HEK293 (cell line): ENCODE results near the gene LRP6.

ENCODE experiments used
- EGR2 ChIP-seq: fragments of 450-650 bp; formaldehyde crosslinking; IDR thresholded peaks from 2 replicates; pipeline ENCODE4 v1.5.1; 2016; ENCODE audit warnings: low read depth, missing biosample characterization, missing genetic modification characterization
- MEIS1 ChIP-seq: sonication (generic); formaldehyde crosslinking; IDR thresholded peaks from 2 replicates; pipeline ENCODE4 v1.8.1; 2022; ENCODE audit warnings: missing genetic modification reagents, mild to moderate bottlenecking, borderline replicate concordance
- PRDM4 ChIP-seq: fragments of 450-650 bp; formaldehyde crosslinking; IDR thresholded peaks from 2 replicates; pipeline ENCODE4 v1.5.1; 2017; ENCODE audit warnings: missing biosample characterization, missing genetic modification characterization
- ZBTB11 ChIP-seq: fragments of 450-650 bp; formaldehyde crosslinking; conservative IDR thresholded peaks from 2 replicates; pipeline ENCODE4 v1.5.1; 2016; ENCODE audit warnings: low read depth, missing biosample characterization, missing genetic modification characterization
- ZFP37 ChIP-seq: fragments of 450-650 bp; formaldehyde crosslinking; IDR thresholded peaks from 2 replicates; pipeline ENCODE4 v1.5.1; 2016; ENCODE audit warnings: missing biosample characterization, missing genetic modification characterization
- ZNF221 ChIP-seq: fragments of 450-650 bp; formaldehyde crosslinking; IDR thresholded peaks from 2 replicates; pipeline ENCODE4 v1.5.1; 2017; ENCODE audit warnings: missing biosample characterization, missing genetic modification characterization, borderline replicate concordance
- ZNF280D ChIP-seq: fragments of 450-650 bp; formaldehyde crosslinking; IDR thresholded peaks from 2 replicates; pipeline ENCODE4 v1.5.1; 2016; ENCODE audit warnings: missing biosample characterization, missing genetic modification characterization
- ZNF394 ChIP-seq: fragments of 450-650 bp; formaldehyde crosslinking; IDR thresholded peaks from 2 replicates; pipeline ENCODE4 v1.5.1; 2016; ENCODE audit warnings: missing biosample characterization, missing genetic modification characterization, mild to moderate bottlenecking, moderate library complexity, borderline replicate concordance
- ZNF488 ChIP-seq: fragments of 450-650 bp; formaldehyde crosslinking; IDR thresholded peaks from 2 replicates; pipeline ENCODE4 v1.5.1; 2016; ENCODE audit warnings: missing biosample characterization, missing genetic modification characterization
- ZNF521 ChIP-seq: fragments of 450-650 bp; formaldehyde crosslinking; IDR thresholded peaks from 2 replicates; pipeline ENCODE4 v1.5.1; 2017; ENCODE audit warnings: missing biosample characterization, mild to moderate bottlenecking, missing genetic modification characterization
- ZNF560 ChIP-seq: fragments of 450-650 bp; formaldehyde crosslinking; IDR thresholded peaks from 2 replicates; pipeline ENCODE4 v1.5.1; 2017; ENCODE audit warnings: missing biosample characterization, missing genetic modification characterization, borderline replicate concordance
- ZNF639 ChIP-seq: fragments of 450-650 bp; formaldehyde crosslinking; IDR thresholded peaks from 2 replicates; pipeline ENCODE4 v1.5.1; 2016; ENCODE audit warnings: missing biosample characterization, missing genetic modification characterization
- ZNF654 ChIP-seq: fragments of 450-650 bp; formaldehyde crosslinking; IDR thresholded peaks from 2 replicates; pipeline ENCODE4 v1.5.1; 2016; ENCODE audit warnings: low read depth, missing biosample characterization, missing genetic modification characterization
- ZNF692 ChIP-seq: fragments of 450-650 bp; formaldehyde crosslinking; IDR thresholded peaks from 2 replicates; pipeline ENCODE4 v1.5.1; 2016; ENCODE audit warnings: missing biosample characterization, missing genetic modification characterization
- ZNF707 ChIP-seq: fragments of 450-650 bp; formaldehyde crosslinking; IDR thresholded peaks from 2 replicates; pipeline ENCODE4 v1.5.1; 2016; ENCODE audit warnings: missing biosample characterization, missing genetic modification characterization
- ZNF791 ChIP-seq: fragments of 450-650 bp; formaldehyde crosslinking; IDR thresholded peaks from 2 replicates; pipeline ENCODE4 v1.5.1; 2016; ENCODE audit warnings: missing biosample characterization, missing genetic modification characterization
- ZNF843 ChIP-seq: fragments of 450-650 bp; formaldehyde crosslinking; IDR thresholded peaks from 2 replicates; pipeline ENCODE4 v1.5.1; 2016; ENCODE audit warnings: missing biosample characterization, missing genetic modification characterization
- ZSCAN23 ChIP-seq: fragments of 450-650 bp; formaldehyde crosslinking; IDR thresholded peaks from 2 replicates; pipeline ENCODE4 v1.5.1; 2016; ENCODE audit warnings: missing biosample characterization, missing genetic modification characterization
- TF ChIP-seq, protein P1 (sequence below): fragments of 450-650 bp; formaldehyde crosslinking; IDR thresholded peaks from 2 replicates; pipeline ENCODE4 v1.5.1; 2016; ENCODE audit warnings: missing biosample characterization, missing genetic modification characterization
- TF ChIP-seq, protein P2 (sequence below): fragments of 450-650 bp; formaldehyde crosslinking; IDR thresholded peaks from 2 replicates; pipeline ENCODE4 v1.5.1; 2016; ENCODE audit warnings: missing biosample characterization, missing genetic modification characterization, low read depth

LRP6 gene

DNA sequence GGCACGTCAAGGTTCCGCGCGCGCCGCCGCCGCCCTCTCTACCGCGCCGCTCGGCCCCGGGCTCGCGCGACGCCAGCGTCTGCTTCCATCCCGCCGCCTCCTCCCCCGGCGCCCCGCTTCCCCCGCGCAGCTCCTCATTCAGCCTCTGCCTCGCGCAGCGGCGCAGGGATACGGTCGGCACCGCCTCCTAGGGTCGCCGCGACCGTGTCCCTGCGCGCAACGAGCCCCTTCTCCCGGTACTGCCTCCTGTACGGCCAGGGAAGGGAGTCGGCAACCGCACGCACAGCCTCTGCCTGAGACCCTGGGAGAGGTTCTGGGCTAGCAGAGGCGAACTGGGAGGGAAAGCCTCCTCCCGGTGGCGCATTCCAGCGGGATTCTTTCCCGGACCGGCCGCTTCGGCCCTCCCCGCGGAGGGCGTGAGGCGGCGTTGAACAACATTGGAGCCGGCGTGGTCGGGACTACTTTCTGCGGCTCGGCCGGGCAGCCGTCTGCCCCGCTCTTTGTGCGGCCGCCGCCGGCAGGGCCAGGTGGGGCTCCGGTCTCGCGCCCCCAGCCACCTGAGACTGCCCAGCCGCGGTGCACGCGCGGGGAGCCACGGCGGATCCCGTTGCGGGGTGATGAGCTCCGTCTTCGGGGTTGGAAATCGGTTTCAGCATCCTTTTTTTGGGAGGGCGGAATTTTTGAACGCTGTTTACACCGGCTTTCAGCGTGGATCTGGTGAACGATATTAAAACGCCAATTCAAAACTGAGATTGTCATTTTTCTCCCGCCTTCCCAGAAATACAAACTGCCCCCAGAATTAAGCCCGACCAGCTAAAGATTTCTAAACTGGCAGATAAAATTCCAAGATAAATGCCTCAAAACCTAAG, at the start of gene LRP6 (continued):
- TF ChIP-seq ZNF280D (tag by site-specific recombination) (peak; percentile 93), ZNF560 (tag by site-specific recombination) (no peak), ZNF394 (tag by site-specific recombination) (peak; percentile 93), ZSCAN23 (tag by site-specific recombination) (peak; percentile 99), EGR2 (tag by site-specific recombination) (peak; percentile 90), ZNF639 (tag by site-specific recombination) (peak; percentile 99), ZBTB11 (tag by site-specific recombination) (peak; percentile 70), ZNF488 (peak; percentile 87), PRDM4 (tag by site-specific recombination) (peak; percentile 86), ZNF654 (tag by site-specific recombination) (no peak), MEIS1 (no peak), ZNF692 (tag by site-specific recombination) (peak; percentile 96), ZFP37 (tag by site-specific recombination) (peak; percentile 99), ZNF791 (tag by site-specific recombination) (no peak), ZNF221 (tag by site-specific recombination) (no peak; the same call in 1 of the 2 replicates), ZNF843 (tag by site-specific recombination) (peak; percentile 92), ZNF707 (tag by site-specific recombination) (peak; percentile 86), ZNF521 (no peak)
- TF ChIP-seq, protein P1, sequence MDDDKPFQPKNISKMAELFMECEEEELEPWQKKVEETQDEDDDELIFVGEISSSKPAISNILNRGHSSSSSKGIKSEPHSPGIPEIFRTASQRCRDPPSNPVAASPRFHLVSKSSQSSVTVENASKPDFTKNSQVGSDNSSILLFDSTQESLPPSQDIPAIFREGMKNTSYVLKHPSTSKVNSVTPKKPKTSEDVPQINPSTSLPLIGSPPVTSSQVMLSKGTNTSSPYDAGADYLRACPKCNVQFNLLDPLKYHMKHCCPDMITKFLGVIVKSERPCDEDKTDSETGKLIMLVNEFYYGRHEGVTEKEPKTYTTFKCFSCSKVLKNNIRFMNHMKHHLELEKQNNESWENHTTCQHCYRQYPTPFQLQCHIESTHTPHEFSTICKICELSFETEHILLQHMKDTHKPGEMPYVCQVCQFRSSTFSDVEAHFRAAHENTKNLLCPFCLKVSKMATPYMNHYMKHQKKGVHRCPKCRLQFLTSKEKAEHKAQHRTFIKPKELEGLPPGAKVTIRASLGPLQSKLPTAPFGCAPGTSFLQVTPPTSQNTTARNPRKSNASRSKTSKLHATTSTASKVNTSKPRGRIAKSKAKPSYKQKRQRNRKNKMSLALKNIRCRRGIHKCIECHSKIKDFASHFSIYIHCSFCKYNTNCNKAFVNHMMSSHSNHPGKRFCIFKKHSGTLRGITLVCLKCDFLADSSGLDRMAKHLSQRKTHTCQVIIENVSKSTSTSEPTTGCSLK = no peak
- TF ChIP-seq, protein P2, sequence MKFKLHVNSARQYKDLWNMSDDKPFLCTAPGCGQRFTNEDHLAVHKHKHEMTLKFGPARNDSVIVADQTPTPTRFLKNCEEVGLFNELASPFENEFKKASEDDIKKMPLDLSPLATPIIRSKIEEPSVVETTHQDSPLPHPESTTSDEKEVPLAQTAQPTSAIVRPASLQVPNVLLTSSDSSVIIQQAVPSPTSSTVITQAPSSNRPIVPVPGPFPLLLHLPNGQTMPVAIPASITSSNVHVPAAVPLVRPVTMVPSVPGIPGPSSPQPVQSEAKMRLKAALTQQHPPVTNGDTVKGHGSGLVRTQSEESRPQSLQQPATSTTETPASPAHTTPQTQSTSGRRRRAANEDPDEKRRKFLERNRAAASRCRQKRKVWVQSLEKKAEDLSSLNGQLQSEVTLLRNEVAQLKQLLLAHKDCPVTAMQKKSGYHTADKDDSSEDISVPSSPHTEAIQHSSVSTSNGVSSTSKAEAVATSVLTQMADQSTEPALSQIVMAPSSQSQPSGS (tag by site-specific recombination) = peak; percentile 46; the same call in 1 of the 2 replicates
